Cardiac septum (tissue), 1 donor: ENCODE results near the gene MACF1. TPM values are rescaled to one million over a fixed set of nuclear protein-coding genes. Genes with fewer than 3 reads are reported as not detected.

Experiments used
- DNase-seq: peaks from one replicate; pipeline ENCODE4 v3.0.0-alpha.2; 2020; ENCODE audit warnings: low spot score
- intact Hi-C: fragments of 100-400 bp; cut with DNase I; formaldehyde crosslinking; loops from one replicate; pipeline ENCODE4 v1.14.0; 2022
- total RNA-seq: library from RNA; stranded (reverse); fragmentation: NEBNext Ultra II Directional; extraction: Animal tissue kit (Norgen Biotek cat#: 25700); gene quantifications from one replicate; pipeline ENCODE4 v1.2.1, GENCODE V29; 2021
- donor health status: DM: no; HTN: no; CAD: no.

The MACF1 gene
- total RNA-seq, 1 donor from 2014 or later = 331 TPM

DNA sequence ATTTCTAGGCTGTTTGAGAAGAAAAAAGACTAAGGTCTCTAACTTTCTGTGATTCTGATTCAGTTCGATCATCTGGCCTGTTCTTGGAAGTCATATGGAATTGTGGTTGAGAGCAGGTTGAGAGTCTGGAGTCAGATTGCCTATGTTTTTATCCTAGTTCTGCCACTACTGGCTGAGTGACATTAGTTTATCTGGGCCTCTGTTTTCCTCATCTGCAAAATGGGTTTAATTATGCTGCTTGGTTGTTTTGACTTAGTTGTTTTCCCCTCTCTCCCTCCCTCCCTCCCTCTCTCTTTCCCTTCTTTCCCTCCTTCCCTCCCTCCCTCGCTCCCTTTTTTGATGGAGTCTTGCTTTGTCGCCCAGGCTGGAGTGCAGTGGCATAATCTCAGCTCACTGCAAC lies 6.2 kb downstream of the MACF1 start:
- no peak for DNase-seq
- intact Hi-C loops = no loop called here

GRCh38 chr1:39212499-39212898 lies 8.0 kb downstream of the MACF1 start:
- no peak for DNase-seq
- intact Hi-C loops = no loop called here

GRCh38 chr1:39213511-39214002 lies 9.1 kb downstream of the MACF1 start:
- intact Hi-C loops = loop anchor here (1.0 kb wide), 1 partner anchor 8 kb away; no protein-coding TSS in a partner anchor
- no peak for DNase-seq

GRCh38 chr1:39214021-39214713 lies 9.7 kb downstream of the MACF1 start:
- no peak for DNase-seq
- intact Hi-C loops = no loop called here

DNA sequence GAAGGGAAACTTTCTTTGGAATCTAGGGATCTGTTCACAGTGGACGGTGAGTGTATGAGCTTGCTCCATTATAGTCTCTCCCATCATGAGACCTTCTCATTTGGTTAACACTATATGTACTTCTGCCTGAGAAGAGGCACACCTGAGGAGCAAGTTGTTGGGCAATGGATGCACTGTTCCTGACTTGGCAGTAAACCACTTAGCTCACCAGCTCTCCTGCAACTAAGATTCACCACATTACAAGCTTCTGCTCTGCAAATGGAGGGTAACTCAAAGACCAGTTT lies 10.2 kb downstream of the MACF1 start:
- no peak for DNase-seq
- intact Hi-C loops = no loop called here

DNA sequence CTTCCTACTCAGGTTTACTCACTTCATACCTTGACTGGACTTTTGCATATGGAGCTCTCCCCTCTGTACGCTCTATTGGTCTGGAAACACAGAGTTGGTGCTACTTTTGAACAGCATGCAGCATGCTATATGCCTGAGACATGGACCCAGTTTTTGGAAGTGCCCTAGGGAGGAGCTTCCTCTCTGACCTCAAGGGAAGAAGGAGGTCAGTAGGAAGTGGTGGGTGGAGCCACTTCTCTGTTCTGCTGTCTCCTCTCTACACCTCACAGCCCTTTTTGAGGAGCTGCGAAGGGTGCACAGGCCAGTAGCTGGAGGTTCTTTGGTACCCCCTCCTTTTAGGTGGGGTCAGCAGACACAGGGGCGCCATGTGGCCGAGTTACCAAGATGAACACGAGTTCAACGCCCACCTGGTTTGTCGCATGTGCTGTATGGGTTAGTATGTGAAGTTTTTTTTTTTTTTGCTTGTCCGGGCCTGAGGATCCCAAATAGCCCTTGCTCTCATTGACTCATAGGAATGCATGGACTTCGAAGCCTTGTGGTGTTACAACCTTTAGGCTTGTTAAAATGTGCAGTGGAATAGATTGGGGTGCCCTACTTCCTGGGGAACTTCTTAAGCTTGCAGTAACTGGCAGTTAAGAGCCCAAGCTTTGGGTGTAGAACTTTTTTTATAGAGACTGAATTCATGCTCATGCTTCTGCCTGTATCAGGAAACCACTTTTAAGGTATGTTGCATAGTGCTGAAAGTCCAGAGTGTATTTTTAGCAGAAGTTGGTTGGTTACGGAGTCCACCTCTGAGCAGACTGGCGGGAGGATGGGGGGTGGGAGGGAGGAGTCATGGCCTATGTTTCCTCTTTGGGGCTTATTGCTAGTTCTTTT lies 10.7 kb downstream of the MACF1 start:
- intact Hi-C loops = no loop called here
- DNase-seq = no peak

DNA sequence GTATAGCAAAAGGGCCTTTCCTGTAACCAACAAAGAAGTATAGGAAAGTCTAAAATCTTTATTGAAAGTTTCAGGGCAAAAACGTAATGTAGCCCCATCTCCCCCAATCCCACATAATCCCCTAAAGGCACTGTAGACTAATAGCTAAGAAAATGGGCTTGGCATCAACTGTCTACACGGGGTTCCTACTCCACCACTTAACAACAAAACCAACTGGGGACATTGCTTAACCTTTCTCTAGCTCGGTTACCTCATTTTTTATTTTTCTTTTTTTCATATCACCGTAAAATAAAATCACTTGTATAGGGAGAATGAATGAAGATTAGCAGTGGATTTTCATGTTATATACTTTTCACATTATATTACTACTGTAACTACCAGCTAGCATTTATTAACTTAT lies 12.3 kb downstream of the MACF1 start:
- no peak for DNase-seq
- intact Hi-C loops = no loop called here

DNA sequence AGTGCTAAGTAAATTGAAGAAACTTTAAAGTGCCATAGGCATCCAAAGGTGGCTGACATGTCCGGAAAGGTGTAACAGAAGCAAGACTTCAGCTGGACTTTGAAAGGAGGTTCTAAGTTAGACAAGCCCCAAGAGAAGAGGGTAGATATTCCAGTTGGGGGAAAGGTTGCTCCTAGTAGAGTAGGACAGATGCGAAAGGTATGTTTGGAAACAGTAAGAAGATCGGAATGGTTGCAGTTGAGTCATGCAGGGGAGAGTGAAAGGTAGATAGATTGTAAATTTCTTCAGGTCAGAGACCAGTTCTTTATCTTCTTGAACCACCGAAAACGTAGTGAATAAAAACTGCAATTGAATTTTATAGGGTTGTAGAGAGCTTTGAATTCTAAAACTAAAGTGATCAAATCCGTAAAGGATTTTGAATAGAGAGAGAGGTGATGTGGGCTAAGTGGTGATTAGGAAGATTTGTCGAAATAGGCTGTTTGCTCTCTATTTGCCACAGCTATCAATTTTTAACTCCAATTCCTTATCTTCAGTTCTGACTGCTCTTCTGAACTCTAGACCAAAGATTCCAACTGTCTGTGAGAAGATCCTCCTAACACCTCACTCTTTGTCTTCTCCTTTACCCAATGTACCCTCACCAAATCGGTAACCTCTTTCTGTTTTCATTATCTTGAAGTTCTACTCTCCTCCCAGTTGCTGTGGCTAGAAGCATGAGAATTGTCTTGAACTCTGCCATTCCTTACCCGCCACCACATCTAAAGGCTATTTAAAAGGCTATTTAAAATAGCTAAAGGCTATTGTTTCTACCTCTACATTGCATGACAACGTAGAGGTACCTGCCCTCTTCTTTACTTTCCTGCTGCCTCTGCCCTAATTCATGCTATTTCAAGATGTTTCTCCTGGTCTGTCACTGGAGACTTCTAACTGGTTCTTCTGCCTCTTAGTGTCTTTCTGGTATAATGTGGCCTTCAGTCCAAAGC lies 16.7 kb downstream of the MACF1 start:
- intact Hi-C loops = no loop called here
- no peak for DNase-seq

DNA sequence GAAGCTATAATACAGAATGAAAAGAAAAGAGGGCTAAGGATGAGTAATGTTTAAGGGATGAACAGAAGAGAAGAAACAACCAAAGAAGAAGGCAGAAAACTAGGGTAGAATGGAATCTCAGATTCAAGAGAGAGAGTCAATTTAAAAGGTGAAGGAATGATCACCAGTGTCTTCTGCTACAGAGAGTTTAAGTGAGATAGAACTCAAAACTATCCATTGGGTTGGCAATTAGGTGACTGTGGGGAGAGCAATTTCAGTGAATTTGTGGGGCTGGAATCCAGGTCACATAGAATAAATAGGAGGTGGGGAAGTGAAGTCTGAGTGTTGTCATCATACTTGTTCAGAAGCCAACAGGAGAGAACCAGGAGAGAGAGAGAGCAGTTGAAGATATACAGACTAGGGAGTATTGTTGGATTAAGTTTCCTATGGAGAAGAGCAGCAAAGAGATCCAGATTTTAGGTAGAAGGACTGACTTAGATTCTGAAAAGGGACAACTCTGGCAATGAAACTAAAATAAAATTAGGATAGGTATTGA lies 19.9 kb downstream of the MACF1 start:
- intact Hi-C loops = no loop called here
- DNase-seq = no peak

GRCh38 chr1:39226836-39227235 lies 22.3 kb downstream of the MACF1 start:
- DNase-seq = no peak
- intact Hi-C loops = no loop called here

DNA sequence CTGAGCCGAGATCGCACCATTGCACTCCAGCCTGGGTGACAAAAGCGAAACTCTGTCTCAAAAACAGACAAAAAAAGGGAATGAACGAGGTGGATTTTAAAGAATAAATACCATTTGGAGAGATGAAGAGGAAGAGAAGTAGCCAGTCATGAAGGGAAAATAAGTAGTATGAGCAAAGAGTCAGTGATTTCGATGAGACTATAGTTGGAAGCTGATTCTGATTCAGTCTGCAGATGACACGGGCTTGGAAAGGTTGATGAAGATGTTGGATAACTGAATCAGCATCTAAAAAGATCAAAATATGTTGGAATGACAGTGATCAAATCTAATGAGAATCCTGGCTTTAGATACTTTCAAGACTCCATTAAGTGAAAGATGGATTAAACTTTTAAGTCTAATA lies 23.8 kb downstream of the MACF1 start:
- no peak for DNase-seq
- intact Hi-C loops = no loop called here

DNA sequence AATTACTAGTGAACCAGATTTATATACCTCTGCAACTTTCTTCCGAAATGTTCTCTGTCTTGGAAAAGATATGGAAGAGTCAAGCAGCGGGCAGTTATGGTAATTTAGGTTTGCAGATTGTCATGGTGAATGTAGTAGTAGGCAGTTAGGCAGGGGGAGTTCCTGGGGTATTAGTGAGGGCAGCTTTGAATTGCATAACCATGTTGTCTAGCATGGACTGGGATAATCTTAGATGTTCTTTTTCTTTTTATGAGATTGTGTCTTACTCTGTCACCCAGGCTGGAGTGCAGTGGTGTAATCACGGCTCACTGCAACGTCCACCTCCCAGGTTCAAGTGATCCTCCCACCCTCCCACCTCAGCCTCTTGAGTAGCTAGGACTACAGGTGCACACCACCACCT lies 25.0 kb downstream of the MACF1 start:
- no peak for DNase-seq
- intact Hi-C loops = no loop called here

DNA sequence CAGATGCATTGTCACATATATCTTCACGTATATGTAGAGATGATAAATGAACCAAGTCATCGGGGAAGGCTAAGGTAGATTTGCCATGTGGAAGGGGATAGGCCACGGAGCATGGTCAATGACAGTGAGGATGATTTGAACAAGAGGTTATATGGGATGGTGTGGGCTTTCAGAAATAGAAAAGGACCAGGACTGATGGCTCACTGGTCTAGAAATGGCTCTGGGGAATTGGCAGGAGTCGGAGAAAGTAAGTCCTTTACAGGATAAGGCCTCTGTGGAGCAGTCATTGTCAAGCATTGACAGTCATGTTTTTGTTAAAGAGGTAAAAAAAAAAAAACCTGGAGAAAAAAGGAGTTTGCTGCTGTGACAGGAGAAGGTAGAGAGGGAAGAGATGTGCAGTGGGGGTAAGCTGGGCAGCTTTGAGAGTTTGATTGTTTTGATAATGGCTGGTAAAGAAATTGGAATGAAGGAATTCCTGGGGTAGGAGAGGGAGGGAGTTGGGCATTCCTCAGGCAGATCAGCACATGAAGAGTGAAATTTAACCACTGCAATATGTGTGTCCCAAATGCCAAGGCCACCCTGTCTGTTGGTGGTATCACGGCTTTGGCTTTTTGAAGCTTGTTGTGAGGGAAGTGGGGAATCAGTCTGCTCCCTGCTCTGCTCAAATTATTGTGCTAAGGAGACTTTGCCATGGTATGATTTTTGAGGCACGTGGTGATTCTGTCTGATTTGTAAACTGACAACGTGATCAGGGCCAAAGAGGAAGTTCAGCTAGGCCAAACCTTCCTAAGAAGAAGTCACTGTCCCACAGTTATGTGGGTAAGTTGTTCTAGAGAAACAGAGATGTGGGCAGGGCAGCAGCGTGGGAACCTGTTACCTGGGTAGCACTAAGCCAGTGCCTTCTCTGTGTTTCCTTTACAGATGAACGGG lies 26.0 kb downstream of the MACF1 start:
- intact Hi-C loops = no loop called here

DNA sequence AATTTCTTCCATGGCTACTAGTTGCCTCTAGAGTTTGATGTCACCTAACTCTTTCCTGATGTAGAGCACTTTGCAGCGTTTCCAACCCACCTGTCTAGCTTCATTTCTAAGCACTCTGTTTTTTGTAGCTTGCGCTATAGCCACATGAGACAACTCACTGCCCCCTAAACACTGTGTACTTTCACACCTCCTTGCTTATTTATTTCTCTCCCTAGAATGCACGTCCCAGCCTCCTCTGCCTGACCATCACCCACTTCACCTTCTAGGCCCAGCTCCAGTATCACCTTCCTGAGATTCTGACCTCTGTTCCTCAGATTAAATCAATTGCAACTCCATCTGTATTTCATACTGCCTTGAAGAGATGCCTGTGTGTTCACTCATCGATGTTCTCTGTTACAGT lies 32.5 kb downstream of the MACF1 start:
- no peak for DNase-seq

More for the DNA sequence above, 26.0 kb downstream of the MACF1 start:
- no peak for DNase-seq

DNA sequence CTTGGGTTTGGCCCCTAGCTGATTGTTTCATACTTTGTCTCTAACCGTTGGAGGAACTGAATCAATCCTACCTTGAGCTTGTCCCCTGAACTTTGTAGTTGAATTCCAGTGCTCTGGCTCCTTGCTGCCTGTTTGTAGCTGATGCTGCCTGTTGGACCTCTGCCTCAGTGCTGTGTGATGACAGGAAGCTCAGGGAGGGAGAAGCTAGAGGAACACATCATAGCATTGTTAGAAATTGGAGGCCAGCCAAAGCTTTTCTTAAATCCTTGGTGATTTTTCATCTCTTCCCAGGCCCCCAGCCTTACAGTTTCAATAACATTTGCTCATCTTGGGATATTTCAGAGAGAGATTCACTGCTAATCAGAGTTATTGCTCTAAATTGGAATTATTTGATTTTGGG lies 34.0 kb downstream of the MACF1 start:
- intact Hi-C loops = no loop called here
- no peak for DNase-seq

More for the DNA sequence above, 32.5 kb downstream of the MACF1 start:
- intact Hi-C loops = no loop called here

DNA sequence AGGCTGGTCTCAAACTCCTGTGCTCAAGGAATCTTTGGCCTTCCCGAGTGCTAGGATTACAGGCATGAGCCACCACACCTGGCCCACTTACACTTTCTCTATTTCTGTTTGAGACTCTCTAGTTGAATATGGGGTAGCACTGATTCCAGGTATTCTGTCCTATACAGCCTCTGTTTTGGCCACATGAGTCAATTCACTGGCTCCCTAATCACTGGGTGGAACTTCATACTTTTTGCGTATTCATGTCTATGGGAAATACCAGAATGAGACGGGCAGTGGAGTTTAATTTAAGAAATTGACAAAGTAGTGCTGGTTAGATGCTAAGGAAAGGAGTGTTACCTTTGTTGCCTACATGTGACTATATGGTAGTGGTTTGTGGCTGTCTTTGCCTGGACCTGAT lies 35.5 kb downstream of the MACF1 start:
- DNase-seq = no peak
- intact Hi-C loops = no loop called here

GRCh38 chr1:39243302-39243701 lies 38.8 kb downstream of the MACF1 start:
- no peak for DNase-seq
- intact Hi-C loops = no loop called here

DNA sequence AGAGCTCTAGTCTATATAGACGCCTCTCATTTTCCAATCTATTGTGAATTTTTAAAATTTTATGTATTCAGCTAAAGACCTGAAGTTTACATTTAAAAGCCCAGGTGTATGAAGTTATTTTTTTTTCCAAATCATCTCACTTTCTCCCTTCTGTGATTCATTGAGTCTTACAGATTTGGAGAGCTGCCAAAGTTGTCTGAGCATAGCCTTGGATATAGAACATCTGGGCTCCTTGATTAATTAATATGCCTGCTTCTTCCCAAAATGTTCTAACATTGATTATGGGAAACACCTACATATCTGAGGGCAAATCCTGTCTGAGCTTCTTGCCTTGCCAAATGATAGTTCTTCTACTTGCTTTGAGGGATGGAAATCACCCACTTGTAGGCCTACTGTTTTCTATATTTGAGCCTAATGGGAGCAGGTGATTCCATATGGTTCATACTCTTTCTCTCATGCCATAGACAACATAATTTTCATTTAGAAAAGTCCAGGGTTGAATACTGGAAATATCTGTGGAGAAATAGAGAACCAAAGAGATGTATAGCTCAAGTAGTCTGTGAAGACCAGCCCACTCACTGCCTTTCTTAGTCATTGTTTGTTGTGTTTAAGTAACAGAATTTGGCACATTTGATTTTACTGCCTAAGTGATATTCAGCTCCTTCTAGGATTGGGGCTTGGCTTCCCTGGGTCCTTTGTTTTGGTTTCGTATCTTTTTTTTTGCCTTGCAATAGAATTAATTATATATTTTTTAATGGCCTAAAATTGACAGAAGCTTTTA lies 46.2 kb downstream of the MACF1 start:
- intact Hi-C loops = no loop called here
- no peak for DNase-seq
